HUES48 (cell line): ENCODE data around the gene ISL1.
A peak's percentile ranks its signal among the peaks of the same experiment; 100 is the strongest.

Experiments used
- H3K27ac ChIP-seq: one replicate; pipeline ENCODE4 v1.7.0; 2013; ENCODE audit warnings: low read depth, low read length, inconsistent platforms
- H3K27me3 ChIP-seq: 2 replicates; pipeline ENCODE4 v1.6.1; 2013; ENCODE audit warnings: mild to moderate bottlenecking, low read length; ENCODE audit not compliant: control insufficient read depth, insufficient read depth
- H3K36me3 ChIP-seq: 2 replicates; pipeline ENCODE4 v1.6.1; 2013; ENCODE audit warnings: low read length; ENCODE audit not compliant: control insufficient read depth, insufficient read depth
- H3K4me1 ChIP-seq: 2 replicates; pipeline ENCODE4 v1.6.1; 2013; ENCODE audit warnings: mild to moderate bottlenecking, low read length; ENCODE audit not compliant: control insufficient read depth, insufficient read depth
- H3K4me3 ChIP-seq: 2 replicates; pipeline ENCODE4 v1.5.1; 2013; ENCODE audit warnings: mild to moderate bottlenecking, low read depth, low read length
- H3K9ac ChIP-seq: 2 replicates; pipeline ENCODE4 v1.6.1; 2013; ENCODE audit warnings: mild to moderate bottlenecking, low read depth, low read length, moderate library complexity
- H3K9me3 ChIP-seq: 2 replicates; pipeline ENCODE4 v1.6.1; 2013; ENCODE audit warnings: low read length; ENCODE audit not compliant: control insufficient read depth, insufficient read depth

ISL1 gene

GRCh38 chr5:51383131-51384121 lies at the start of gene ISL1:
Gene ISL1 (plus strand): TSS chr5:51383448. CDS start chr5:51383672, 224 bp downstream.
- H3K27ac ChIP-seq = peak within 1 kb of the TSS; percentile 17
- peaks cover 98% of the 10 kb centered on the region for H3K27me3 ChIP-seq
- no peak within 1 kb of the TSS for H3K9ac ChIP-seq
- H3K9me3 ChIP-seq = no peaks in the 10 kb centered on the region
- H3K36me3 ChIP-seq = no peaks in the 10 kb centered on the region
- H3K4me3 ChIP-seq = peak within 1 kb of the TSS; percentile 67
- H3K4me1 ChIP-seq = peaks cover 84% of the 10 kb centered on the region

GRCh38 chr5:51336878-51337277 lies 46.4 kb upstream of the ISL1 start:
- H3K4me1 ChIP-seq = no peaks in the 10 kb centered on the region
- no peaks in the 10 kb centered on the region for H3K27me3 ChIP-seq
- H3K27ac ChIP-seq = no peak overlapping the region
- H3K9ac ChIP-seq = no peak overlapping the region
- H3K4me3 ChIP-seq = no peak overlapping the region
- H3K9me3 ChIP-seq = no peaks in the 10 kb centered on the region
- H3K36me3 ChIP-seq = no peaks in the 10 kb centered on the region

GRCh38 chr5:51345106-51345505 lies 38.1 kb upstream of the ISL1 start:
- Histone ChIP-seq H3K4me1 (no peaks in the 10 kb centered on the region), H3K9me3 (peaks cover 12% of the 10 kb centered on the region), H3K36me3 (no peaks in the 10 kb centered on the region), H3K9ac (no peak overlapping the region), H3K27me3 (no peaks in the 10 kb centered on the region), H3K27ac (no peak overlapping the region), H3K4me3 (no peak overlapping the region)

GRCh38 chr5:51347157-51347556 lies 36.1 kb upstream of the ISL1 start:
- H3K9ac ChIP-seq = no peak overlapping the region
- no peaks in the 10 kb centered on the region for H3K36me3 ChIP-seq
- peaks cover 12% of the 10 kb centered on the region for H3K9me3 ChIP-seq
- no peaks in the 10 kb centered on the region for H3K4me1 ChIP-seq
- no peak overlapping the region for H3K4me3 ChIP-seq
- no peaks in the 10 kb centered on the region for H3K27me3 ChIP-seq
- H3K27ac ChIP-seq = no peak overlapping the region

- no peak overlapping the region for H3K9ac ChIP-seq
- no peak overlapping the region for H3K27ac ChIP-seq
- H3K9me3 ChIP-seq = peaks cover 12% of the 10 kb centered on the region
- H3K36me3 ChIP-seq = no peaks in the 10 kb centered on the region
- H3K27me3 ChIP-seq = no peaks in the 10 kb centered on the region
- H3K4me3 ChIP-seq = no peak overlapping the region
- H3K4me1 ChIP-seq = no peaks in the 10 kb centered on the region
Measured at GRCh38 chr5:51347704-51348103, 35.5 kb upstream of the ISL1 start.

- Histone ChIP-seq H3K4me1 (peaks cover 6% of the 10 kb centered on the region; the same call in 1 of the 2 replicates), H3K4me3 (no peak overlapping the region), H3K27me3 (peaks cover 31% of the 10 kb centered on the region), H3K9me3 (no peaks in the 10 kb centered on the region), H3K36me3 (no peaks in the 10 kb centered on the region), H3K9ac (no peak overlapping the region), H3K27ac (no peak overlapping the region)
Measured at GRCh38 chr5:51371052-51371451, 12.2 kb upstream of the ISL1 start.

GRCh38 chr5:51373880-51374523 lies 9.2 kb upstream of the ISL1 start:
- no peak overlapping the region for H3K4me3 ChIP-seq
- H3K27ac ChIP-seq = no peak overlapping the region
- peaks cover 34% of the 10 kb centered on the region for H3K4me1 ChIP-seq
- H3K9me3 ChIP-seq = no peaks in the 10 kb centered on the region
- H3K27me3 ChIP-seq = peaks cover 61% of the 10 kb centered on the region
- no peak overlapping the region for H3K9ac ChIP-seq
- no peaks in the 10 kb centered on the region for H3K36me3 ChIP-seq

- Histone ChIP-seq H3K36me3 (no peaks in the 10 kb centered on the region), H3K4me1 (peaks cover 45% of the 10 kb centered on the region), H3K9ac (no peak overlapping the region), H3K27ac (no peak overlapping the region), H3K4me3 (no peak overlapping the region), H3K9me3 (no peaks in the 10 kb centered on the region), H3K27me3 (peaks cover 72% of the 10 kb centered on the region)
Measured at GRCh38 chr5:51375084-51375483, 8.2 kb upstream of the ISL1 start.

- Histone ChIP-seq H3K27me3 (peaks cover 86% of the 10 kb centered on the region), H3K4me3 (peak overlapping the region; percentile 60), H3K9me3 (no peaks in the 10 kb centered on the region), H3K27ac (no peak overlapping the region), H3K4me1 (peaks cover 59% of the 10 kb centered on the region), H3K36me3 (no peaks in the 10 kb centered on the region), H3K9ac (no peak overlapping the region)
Measured at GRCh38 chr5:51376509-51376908, 6.7 kb upstream of the ISL1 start.

- Histone ChIP-seq H3K9me3 (no peaks in the 10 kb centered on the region), H3K36me3 (no peaks in the 10 kb centered on the region), H3K4me1 (peaks cover 68% of the 10 kb centered on the region), H3K9ac (no peak overlapping the region), H3K4me3 (peak overlapping the region; percentile 60), H3K27ac (no peak overlapping the region), H3K27me3 (peaks cover 90% of the 10 kb centered on the region)
Measured at GRCh38 chr5:51377151-51378060, 5.8 kb upstream of the ISL1 start.
